AG04449 (cell line): ENCODE measurements around the gene AMPH.

ENCODE experiments used
- CTCF ChIA-PET: fragments of 350-600 bp; formaldehyde crosslinking; extraction: SDS; loops from one replicate; lab custom pipeline; 2021; ENCODE audit warnings: antibody characterized with exemption; lab: Yijun Ruan, JAX
- POLR2A ChIA-PET: fragments of 400-600, 350-600 bp; formaldehyde crosslinking; extraction: SDS; loops from one replicate; lab custom pipeline; 2020; ENCODE audit warnings: antibody characterized with exemption, inconsistent platforms; lab: Yijun Ruan, JAX
- DNase-seq: peaks from one replicate; pipeline ENCODE4 v3.0.0-alpha.2; 2010; ENCODE audit warnings: low read depth, low spot score
- H3K4me3 ChIP-seq: 2 replicates; pipeline ENCODE4 v1.5.1; 2011; ENCODE audit warnings: low read depth, mild to moderate bottlenecking, control low read depth, low read length
- CTCF ChIP-seq: IDR thresholded peaks from one replicate; pipeline ENCODE4 v1.5.1; 2011; ENCODE audit warnings: mild to moderate bottlenecking, moderate library complexity, low read length, control low read depth, inconsistent platforms; ENCODE audit not compliant: insufficient read depth; ENCODE audit errors: missing control alignments

AMPH gene

GRCh38 chr7:38506756-38507155, 124.4 kb downstream of the AMPH start:
- ChIA-PET CTCF (no interaction called here), POLR2A (no interaction called here)
- H3K4me3 ChIP-seq, result no peak overlapping the region
- DNase-seq, result peak; percentile 24
- TF ChIP-seq CTCF, result no peak

DNA sequence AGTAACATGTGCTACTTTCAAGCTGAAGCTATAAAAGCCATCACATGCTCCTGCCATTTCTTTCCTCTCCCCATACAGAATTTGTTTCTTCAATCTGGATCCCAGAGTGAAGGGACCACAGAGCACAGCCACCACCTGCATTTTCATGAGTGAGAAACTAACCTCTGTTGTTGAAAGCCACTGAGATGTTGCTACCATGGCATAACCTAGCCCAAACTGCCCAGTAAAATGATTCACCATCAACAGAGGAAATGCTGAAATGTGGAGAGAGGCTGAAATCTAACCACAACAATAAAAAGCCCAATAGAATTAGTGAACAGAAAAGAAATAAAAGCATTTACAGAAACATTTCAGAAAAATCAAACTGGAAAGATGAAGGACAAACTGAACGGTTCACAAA, 125.2 kb downstream of the AMPH start:
- no peak for TF ChIP-seq CTCF
- CTCF ChIA-PET, result no interaction called here
- no peak for DNase-seq
- H3K4me3 ChIP-seq, result no peak overlapping the region
- POLR2A ChIA-PET, result no interaction called here

DNA sequence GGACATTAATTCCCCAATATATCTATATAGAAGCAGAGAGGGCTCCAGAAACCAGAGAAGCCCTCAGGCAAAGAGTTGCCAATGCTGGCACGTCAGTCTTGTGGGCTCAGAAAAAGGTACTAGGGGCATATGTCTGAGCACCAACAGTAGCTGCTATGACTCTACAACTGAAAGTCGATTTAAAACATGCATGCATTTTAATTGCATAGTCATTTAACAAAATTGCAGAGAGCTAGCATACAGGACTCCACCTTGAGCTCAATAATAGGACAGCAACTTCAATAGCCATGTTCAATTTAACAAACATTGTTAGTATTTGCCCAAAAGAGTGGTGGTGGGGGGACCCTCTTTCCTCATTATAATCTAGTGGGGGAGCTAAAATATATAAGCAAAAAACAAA, 126.5 kb downstream of the AMPH start:
- no peak for DNase-seq
- no peak overlapping the region for H3K4me3 ChIP-seq
- ChIA-PET POLR2A (no interaction called here), CTCF (interaction anchor here (1.0 to 1.1 kb wide), 2 partner anchors 106 to 135 kb away, joined by 3 read pairs; no protein-coding TSS in a partner anchor)
- TF ChIP-seq CTCF, result no peak

DNA sequence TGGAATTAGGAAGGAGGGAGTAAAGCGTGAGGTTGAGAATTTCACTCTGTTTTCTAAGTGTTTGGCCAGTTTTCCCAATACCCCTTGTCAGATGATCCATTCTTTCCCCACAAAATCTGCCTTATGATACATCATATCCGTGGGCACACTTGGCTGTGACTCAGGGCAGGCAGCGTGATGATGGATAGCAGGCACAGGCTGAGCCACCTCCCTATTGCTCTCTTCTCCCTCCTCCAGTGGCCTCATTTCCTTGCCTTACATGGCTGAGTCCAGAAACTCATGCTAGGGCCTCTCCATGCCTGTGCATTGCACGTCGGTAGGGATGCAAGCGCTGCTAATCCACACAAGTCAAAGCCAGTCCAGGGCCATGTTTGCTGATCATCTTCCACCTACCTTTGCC, 128.3 kb downstream of the AMPH start:
- CTCF ChIA-PET, result interaction anchor here (0.8 kb wide), 1 partner anchor 158 kb away, joined by 3 read pairs; no protein-coding TSS in a partner anchor
- POLR2A ChIA-PET, result no interaction called here
- no peak for TF ChIP-seq CTCF
- DNase-seq, result no peak
- no peak overlapping the region for H3K4me3 ChIP-seq

- POLR2A ChIA-PET, result no interaction called here
Observed at GRCh38 chr7:38502289-38502688, 128.9 kb downstream of the AMPH start.

GRCh38 chr7:38492010-38492409, 139.2 kb downstream of the AMPH start:
- POLR2A ChIA-PET, result no interaction called here
- no peak for TF ChIP-seq CTCF
- CTCF ChIA-PET, result no interaction called here
- H3K4me3 ChIP-seq, result no peak overlapping the region
- DNase-seq, result no peak

More at GRCh38 chr7:38502289-38502688, 128.9 kb downstream of the AMPH start:
- H3K4me3 ChIP-seq, result no peak overlapping the region
- CTCF ChIA-PET, result interaction anchor here (0.8 kb wide), 1 partner anchor 159 kb away, joined by 3 read pairs; no protein-coding TSS in a partner anchor
- no peak for DNase-seq
- no peak for TF ChIP-seq CTCF
